GM18505 (cell line): ENCODE results near the gene DAB1.

ENCODE experiments used
- ATAC-seq: cut with Tn5 transposase; IDR thresholded peaks from one replicate; pipeline ENCODE4 v1.9.1; 2021; ENCODE audit not compliant: unreplicated experiment
- POLR2A ChIP-seq: IDR thresholded peaks from 4 replicates; pipeline ENCODE4 v1.6.1; 2011; ENCODE audit warnings: borderline replicate concordance; ENCODE audit not compliant: insufficient read depth, insufficient read length; ENCODE audit errors: extremely low read depth

DAB1 gene

GRCh38 chr1:57401671-57402070, 22.2 kb downstream of the DAB1 start:
- TF ChIP-seq POLR2A = no peak
- no peak for ATAC-seq

GRCh38 chr1:57400048-57400447, 23.8 kb downstream of the DAB1 start:
- ATAC-seq = no peak
- TF ChIP-seq POLR2A = no peak

- TF ChIP-seq POLR2A = no peak
- no peak for ATAC-seq
These were observed 30.7 kb downstream of the DAB1 start for GRCh38 chr1:57393058-57393584.

- TF ChIP-seq POLR2A = no peak
- ATAC-seq = no peak
These were observed 38.5 kb downstream of the DAB1 start for GRCh38 chr1:57385336-57385735.

GRCh38 chr1:57384901-57385300, 39.0 kb downstream of the DAB1 start:
- ATAC-seq = no peak
- TF ChIP-seq POLR2A = no peak

GRCh38 chr1:57384284-57384683, 39.6 kb downstream of the DAB1 start:
- ATAC-seq = no peak
- TF ChIP-seq POLR2A = no peak

GRCh38 chr1:57381871-57382270, 42.0 kb downstream of the DAB1 start:
- no peak for TF ChIP-seq POLR2A
- no peak for ATAC-seq

- TF ChIP-seq POLR2A = no peak
- ATAC-seq = no peak
These were observed 42.4 kb downstream of the DAB1 start for GRCh38 chr1:57381426-57381825.

GRCh38 chr1:57380923-57381322, 42.9 kb downstream of the DAB1 start:
- no peak for TF ChIP-seq POLR2A
- ATAC-seq = no peak

- no peak for ATAC-seq
These were observed 45.3 kb downstream of the DAB1 start for GRCh38 chr1:57378534-57378933.

GRCh38 chr1:57377339-57378139, 46.3 kb downstream of the DAB1 start:
- ATAC-seq = no peak
- TF ChIP-seq POLR2A = no peak

More at GRCh38 chr1:57378534-57378933, 45.3 kb downstream of the DAB1 start:
- TF ChIP-seq POLR2A = no peak

- no peak for TF ChIP-seq POLR2A
- no peak for ATAC-seq
These were observed 47.8 kb downstream of the DAB1 start for GRCh38 chr1:57376041-57376440.

GRCh38 chr1:57369889-57370288, 54.0 kb downstream of the DAB1 start:
- no peak for ATAC-seq
- TF ChIP-seq POLR2A = no peak

- TF ChIP-seq POLR2A = no peak
- ATAC-seq = no peak
These were observed 55.9 kb downstream of the DAB1 start for GRCh38 chr1:57367945-57368344.
